Frontal cortex (tissue), 4 donors: ENCODE data around the gene RFK. TPM values are rescaled to one million over a fixed set of nuclear protein-coding genes. Genes with fewer than 3 reads are reported as not detected.
"Not testable (repeated sequence)": the region's sequence is repeated elsewhere in the genome, so short reads cannot be mapped to it uniquely, and the experiment has no call there.

ENCODE experiments used
- DNase-seq, 2 donors: peaks; one replicate each; pipeline ENCODE4 v3.0.0; 2012; ENCODE audit warnings: low spot score in 2 of 2
- FAIRE-seq: peaks from 2 replicates; lab custom pipeline; 2012; peaks lifted over from hg19 to GRCh38; lab: Jason Lieb, UNC
- total RNA-seq: library from RNA; depleted of rRNA; stranded (reverse); fragments of >200 nt; gene quantifications from one replicate; pipeline ENCODE4 v1.2.3, GENCODE V29; 2014
- donor health status: control.
- donor health status: control.
- donor health status: control.

Gene RFK
- total RNA-seq, 1 donor from 2014 or later: 110 TPM

DNA sequence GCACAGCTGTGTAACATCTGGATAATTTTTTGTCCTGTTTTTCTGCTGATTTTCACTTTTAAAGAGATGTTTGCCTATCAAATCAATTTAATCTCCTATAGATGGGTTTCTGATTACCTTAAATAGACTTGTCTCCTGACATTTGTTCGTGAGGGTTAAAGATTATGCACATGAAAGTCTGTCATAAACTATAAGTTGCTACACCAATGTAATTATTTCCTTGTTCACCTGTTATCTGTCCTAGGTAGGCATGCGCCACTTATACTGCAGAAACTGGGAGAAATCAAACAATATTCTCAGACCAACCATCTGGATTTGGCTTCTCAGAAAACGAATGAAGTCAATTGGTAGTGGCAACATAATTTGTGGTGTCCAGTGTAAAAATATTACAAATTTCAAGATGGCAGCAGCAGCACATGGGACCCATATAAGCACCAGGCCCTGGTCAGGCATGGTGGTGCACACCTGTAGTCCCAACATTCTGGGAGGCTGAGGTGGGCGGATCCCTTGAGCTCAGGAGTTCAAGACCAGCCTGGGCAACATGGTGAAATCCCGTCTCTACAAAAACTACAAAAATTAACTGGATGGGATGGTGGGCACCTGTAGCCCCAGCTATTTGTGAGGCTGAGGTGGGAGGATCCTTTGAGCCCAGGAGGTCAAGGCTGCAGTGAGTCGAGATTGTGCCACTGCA, 20.3 kb downstream of the RFK start:
- FAIRE-seq (no peak), DNase-seq (no peak)

DNA sequence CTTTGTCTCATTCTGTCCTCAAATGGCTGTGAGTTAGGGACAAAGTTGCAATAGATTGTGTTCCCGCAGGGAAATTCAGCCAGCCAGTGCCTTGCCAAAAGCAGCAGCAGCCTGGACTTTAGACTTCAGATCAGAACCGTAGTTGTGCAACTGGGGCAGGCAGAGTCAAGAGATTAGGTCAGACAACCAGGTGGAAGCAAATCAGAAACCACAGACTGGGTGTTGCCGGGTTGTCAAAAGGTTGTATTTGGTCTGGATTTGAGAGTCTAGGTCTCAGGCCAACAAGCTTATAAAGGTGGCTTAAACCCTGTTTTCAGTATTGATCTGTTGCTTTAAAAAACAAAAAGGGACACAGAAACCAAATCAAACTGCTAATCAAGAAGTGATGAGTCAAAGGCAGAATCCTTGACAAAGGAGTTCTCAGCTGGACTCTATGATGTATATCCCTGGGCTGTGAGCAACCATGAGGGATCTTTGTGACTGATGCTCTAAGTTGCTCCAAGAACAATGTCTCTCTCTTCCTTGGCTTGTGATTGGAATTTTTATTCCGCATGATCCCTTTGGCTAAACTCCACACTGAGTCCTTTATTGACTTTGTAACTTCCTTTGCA, 20.9 kb downstream of the RFK start:
- FAIRE-seq: no peak
- no peak for DNase-seq

- FAIRE-seq: no peak
- no peak for DNase-seq
Measured at GRCh38 chr9:76372336-76372735, 21.9 kb downstream of the RFK start.

- FAIRE-seq (no peak), DNase-seq (no peak)
Measured at GRCh38 chr9:76371901-76372300, 22.3 kb downstream of the RFK start.

GRCh38 chr9:76370396-76371023, 23.7 kb downstream of the RFK start:
- no peak for FAIRE-seq
- DNase-seq: no peak

DNA sequence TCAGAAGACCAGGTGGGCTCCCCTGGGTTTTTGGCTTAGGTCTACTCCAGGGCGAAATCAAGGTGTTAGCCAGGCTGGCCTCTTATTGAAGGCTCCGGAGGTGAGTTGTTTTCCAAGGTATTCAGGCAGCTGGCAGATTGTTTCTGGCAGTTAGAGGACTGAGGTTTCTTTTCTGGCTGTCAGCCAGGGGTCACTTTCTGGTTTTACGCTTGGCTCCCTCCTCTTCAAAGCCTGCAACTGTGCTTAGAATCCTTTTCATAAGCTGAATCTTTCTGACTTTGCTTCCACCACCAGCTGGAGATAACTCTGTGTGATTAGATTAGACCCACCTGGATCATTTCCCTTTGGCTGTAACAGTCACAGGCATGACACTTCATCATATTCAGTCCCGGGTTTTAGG, 24.6 kb downstream of the RFK start:
- DNase-seq (no peak), FAIRE-seq (no peak)

DNA sequence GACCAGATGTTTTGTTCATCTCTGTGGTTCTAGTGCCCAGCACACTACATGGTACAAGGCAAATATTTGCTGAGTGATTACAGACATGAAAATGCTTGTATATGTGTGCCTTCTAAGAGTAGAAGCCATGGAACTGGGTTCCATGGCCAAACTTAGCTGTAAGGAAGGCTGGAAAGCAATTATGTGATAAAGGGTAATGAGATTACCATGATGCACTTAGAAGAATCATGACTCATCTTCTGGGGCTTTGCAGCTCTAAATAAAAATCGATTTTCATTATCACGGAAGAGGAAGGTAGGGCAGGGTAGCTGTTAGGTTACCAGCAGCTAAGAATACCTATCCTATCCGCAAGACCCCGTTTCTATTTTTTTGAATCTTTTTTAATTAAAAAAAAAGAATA, 28.0 kb downstream of the RFK start:
- FAIRE-seq (no peak), DNase-seq (no peak)

GRCh38 chr9:76365028-76365427, 29.2 kb downstream of the RFK start:
- DNase-seq (no peak), FAIRE-seq (no peak)

GRCh38 chr9:76363032-76363395, 31.2 kb downstream of the RFK start:
- FAIRE-seq (no peak), DNase-seq (no peak)

DNA sequence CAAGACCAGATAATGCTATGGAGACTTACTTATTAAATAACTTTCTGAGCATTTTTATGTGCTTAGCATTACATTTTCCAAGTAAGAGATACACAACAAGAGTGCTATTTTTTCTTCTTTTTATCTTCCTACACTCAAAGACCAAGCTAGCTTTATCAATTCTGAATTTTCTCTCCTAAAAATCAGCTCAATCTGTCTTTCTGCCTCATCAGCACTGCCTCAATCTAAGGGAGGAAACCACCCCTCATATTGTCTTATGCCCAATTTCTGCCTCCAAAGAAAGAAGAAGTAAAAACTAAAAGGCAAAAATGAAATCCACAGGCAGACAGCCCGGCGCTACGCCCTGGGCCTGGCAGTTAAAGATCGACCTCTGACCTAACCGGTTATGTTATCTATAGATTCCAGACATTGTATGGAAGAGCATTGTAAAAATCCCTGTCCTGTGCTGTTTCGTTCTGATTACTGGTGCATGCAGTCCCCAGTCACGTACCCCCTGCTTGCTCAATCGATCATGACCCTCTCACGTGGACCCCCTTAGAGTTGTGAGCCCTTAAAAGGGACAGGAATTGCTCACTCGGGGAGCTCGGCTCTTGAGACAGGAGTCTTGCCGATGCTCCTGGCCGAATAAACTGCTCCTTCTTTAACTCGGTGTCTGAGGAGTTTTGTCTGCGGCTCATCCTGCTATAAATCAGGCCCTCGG, 31.7 kb downstream of the RFK start:
- FAIRE-seq, DNase-seq: not testable (repeated sequence)

GRCh38 chr9:76359766-76360165, 34.5 kb downstream of the RFK start:
- DNase-seq (no peak), FAIRE-seq (no peak)

DNA sequence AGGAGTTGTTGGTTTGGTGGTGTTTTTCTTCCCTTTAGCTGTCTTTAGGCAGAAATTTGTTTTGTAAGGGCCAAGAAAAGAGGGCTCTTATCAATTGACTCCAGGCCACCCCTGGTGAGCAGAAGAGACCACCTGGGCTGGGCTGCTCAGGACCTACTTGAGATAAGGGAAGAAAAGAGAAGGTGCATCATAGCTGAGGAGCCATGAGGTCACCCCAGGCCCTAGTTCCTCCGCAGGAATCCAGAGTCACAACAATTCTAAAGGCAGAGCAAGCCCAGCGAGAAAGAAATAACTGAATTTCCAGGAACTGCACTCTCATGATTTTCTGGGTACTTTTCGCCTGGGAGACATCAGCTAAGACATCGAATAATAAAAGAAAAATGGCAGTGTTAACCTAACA, 34.9 kb downstream of the RFK start:
- no peak for FAIRE-seq
- no peak for DNase-seq

DNA sequence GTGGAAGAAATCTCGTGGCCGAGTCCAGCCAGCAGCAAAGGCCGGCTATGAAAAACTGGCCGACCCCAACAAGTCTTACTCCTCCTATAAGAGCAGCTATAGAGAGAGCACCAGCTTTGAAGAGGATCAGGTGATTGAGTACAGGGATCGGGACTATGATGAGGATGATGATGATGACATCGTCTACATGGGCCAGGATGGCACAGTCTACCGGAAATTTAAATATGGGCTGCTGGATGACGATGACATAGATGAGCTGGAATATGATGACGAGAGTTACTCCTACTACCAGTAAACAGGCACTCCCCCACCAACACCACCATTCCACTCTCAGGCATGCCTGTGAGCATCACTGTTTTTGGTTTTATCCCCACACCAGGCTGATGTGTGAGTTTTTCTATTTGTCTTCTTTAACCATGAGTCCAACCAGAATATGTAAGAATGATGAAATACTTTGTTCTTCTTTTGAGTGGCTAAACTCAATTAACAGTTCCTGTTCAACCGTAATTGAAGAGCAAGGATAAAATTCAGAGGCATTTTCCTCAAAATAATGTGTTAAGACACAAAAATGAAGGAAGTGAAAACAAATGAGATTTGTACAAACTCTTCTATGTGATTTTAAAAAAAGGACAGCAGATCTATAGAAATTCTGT, 35.5 kb downstream of the RFK start:
- FAIRE-seq (no peak), DNase-seq (no peak)

- FAIRE-seq (no peak), DNase-seq (no peak)
Measured at GRCh38 chr9:76357555-76357954, 36.7 kb downstream of the RFK start.

DNA sequence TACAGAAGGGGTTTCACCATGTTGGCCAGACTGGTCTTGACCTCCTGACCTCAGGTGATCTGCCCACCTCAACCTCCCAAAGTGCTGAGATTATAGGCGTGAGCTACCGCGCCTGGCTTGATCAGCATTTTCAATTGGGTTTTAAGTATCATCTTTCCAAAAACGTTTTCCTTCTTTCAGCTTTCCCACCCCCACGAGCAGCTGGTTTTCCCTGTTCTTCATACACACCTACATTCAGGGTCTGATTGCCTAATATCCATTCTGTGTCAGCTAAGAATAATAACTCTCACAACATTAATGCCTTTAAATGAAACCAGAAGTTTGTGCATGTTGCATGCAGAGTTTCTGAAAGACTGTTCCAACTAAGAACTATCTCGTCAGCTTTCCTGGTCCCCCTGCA, 38.3 kb downstream of the RFK start:
- FAIRE-seq (no peak), DNase-seq (no peak)

GRCh38 chr9:76354221-76354620, 40.0 kb downstream of the RFK start:
- FAIRE-seq: no peak
- no peak for DNase-seq

DNA sequence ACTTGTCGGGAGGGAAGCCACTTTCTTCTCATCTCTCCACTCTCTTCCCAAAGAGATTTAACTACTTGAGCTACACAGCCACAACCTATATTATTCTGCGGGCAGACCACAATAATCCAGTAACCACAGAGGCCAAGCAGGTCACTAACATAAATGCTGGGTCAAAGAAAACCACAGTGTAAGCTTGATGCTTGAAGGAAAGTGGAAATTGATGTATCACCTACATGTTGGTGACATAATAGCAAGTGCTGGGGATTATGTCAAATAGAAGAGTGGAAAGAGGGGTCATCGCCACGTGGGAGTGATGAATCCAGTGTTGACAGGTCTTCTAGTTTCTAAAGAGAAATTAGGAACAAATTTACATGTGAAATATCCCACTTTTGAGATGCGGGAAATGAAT, 40.9 kb downstream of the RFK start:
- FAIRE-seq (no peak), DNase-seq (no peak)

GRCh38 chr9:76352026-76352620, 42.1 kb downstream of the RFK start:
- DNase-seq: no peak
- no peak for FAIRE-seq

GRCh38 chr9:76351006-76351405, 43.2 kb downstream of the RFK start:
- FAIRE-seq: no peak
- DNase-seq: no peak

GRCh38 chr9:76349865-76350264, 44.4 kb downstream of the RFK start:
- DNase-seq (no peak), FAIRE-seq (no peak)
